ENCODE data around the gene RAC2.
"Not testable (repeated sequence)": the region's sequence is repeated elsewhere in the genome, so short reads cannot be mapped to it uniquely, and the experiment has no call there.

The RAC2 gene

GRCh38 chr22:37254867-37255233 is 10.8 kb upstream of the RAC2 start:
- DNase-seq (ENCODE audit: low read depth), result no peak

GRCh38 chr22:37254209-37254866 is 10.3 kb upstream of the RAC2 start:
- DNase-seq (ENCODE audit: low read depth), result no peak

GRCh38 chr22:37253126-37253660 is 9.1 kb upstream of the RAC2 start:
- DNase-seq (ENCODE audit: low read depth), result no peak

- not testable (repeated sequence) for DNase-seq (ENCODE audit: low read depth)
Observed at GRCh38 chr22:37251836-37252235, 7.8 kb upstream of the RAC2 start.

- no peak for DNase-seq (ENCODE audit: low read depth)
Observed at GRCh38 chr22:37249986-37250385, 5.9 kb upstream of the RAC2 start.

- no peak for DNase-seq (ENCODE audit: low read depth)
Observed at GRCh38 chr22:37248251-37248650, 4.2 kb upstream of the RAC2 start.

- DNase-seq (ENCODE audit: low read depth), result no peak
Observed at GRCh38 chr22:37245740-37246139, 1.7 kb upstream of the RAC2 start.

GRCh38 chr22:37244922-37245722 is 1.1 kb upstream of the RAC2 start:
- DNase-seq (ENCODE audit: low read depth), result no peak

GRCh38 chr22:37243402-37244113 is 511 bp downstream of the RAC2 start:
- no peak for DNase-seq (ENCODE audit: low read depth)

- DNase-seq (ENCODE audit: low read depth), result peak; percentile 92
Observed at GRCh38 chr22:37242395-37242918, 1.6 kb downstream of the RAC2 start.

GRCh38 chr22:37241351-37242142 is 2.5 kb downstream of the RAC2 start:
- no peak for DNase-seq (ENCODE audit: low read depth)

GRCh38 chr22:37240941-37241320 is 3.1 kb downstream of the RAC2 start:
- DNase-seq (ENCODE audit: low read depth), result no peak

- no peak for DNase-seq (ENCODE audit: low read depth)
Observed at GRCh38 chr22:37240240-37240940, 3.7 kb downstream of the RAC2 start.

- no peak for DNase-seq (ENCODE audit: low read depth)
Observed at GRCh38 chr22:37239336-37240239, 4.5 kb downstream of the RAC2 start.

- no peak for DNase-seq (ENCODE audit: low read depth)
Observed at GRCh38 chr22:37237371-37238268, 6.4 kb downstream of the RAC2 start.

GRCh38 chr22:37235897-37236607 is 8.0 kb downstream of the RAC2 start:
- no peak for DNase-seq (ENCODE audit: low read depth)

GRCh38 chr22:37234736-37235711 is 9.0 kb downstream of the RAC2 start:
- no peak for DNase-seq (ENCODE audit: low read depth)

Data from T-helper 22 cell (primary cell).